22Rv1 (cell line): ENCODE measurements around the gene LIN37.
"Not testable (repeated sequence)": the region's sequence is repeated elsewhere in the genome, so short reads cannot be mapped to it uniquely, and the experiment has no call there.

Source experiments
- CTCF ChIP-seq: fragments of 450-650 bp; IDR thresholded peaks from 2 replicates; pipeline ENCODE4 v1.5.1; 2017; ENCODE audit warnings: mild to moderate bottlenecking
- ZFX ChIP-seq: fragments of 450-650 bp; IDR thresholded peaks from 2 replicates; pipeline ENCODE4 v1.6.1; 2017; ENCODE audit warnings: antibody characterized with exemption, borderline replicate concordance

DNA sequence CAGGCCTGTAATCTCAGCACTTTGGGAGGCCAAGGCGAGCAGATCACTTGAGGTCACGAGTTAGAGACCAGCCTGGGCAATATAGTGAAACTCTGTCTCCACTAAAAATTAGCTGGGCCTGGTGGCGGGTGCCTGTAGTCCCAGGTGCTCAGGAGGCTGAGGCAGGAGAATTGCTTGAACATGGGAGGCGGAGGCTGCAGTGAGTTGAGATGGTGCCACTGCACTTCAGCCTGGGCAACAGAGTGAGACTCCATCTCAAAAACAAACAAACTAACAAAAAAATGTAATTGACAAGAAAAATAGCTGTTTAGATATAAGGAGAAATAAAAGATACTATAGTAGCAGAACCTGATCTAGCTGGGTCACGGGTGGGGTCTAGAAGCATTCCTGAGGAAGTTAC lies 24.0 kb downstream of the LIN37 start:
- TF ChIP-seq CTCF, ZFX: not testable (repeated sequence)
